K562 (cell line): ENCODE data around the gene SPATA20. TPM values are rescaled to one million over a fixed set of nuclear protein-coding genes. Genes with fewer than 3 reads are reported as not detected.

Experiments used
- ATAC-seq: fragments of 200-7000 bp; cut with Tn5 transposase; 3 replicates; pipeline ENCODE4 v1.9.1; 2020; ENCODE audit warnings: moderate library complexity
- BruUV-seq: library from RNA; stranded (reverse); fragments of 400-500 nt; replicated peaks from 2 replicates; lab custom pipeline; 2021; lab: Mats Ljungman, UMichigan
- CTCF ChIA-PET: fragments of 300-600 bp; formaldehyde crosslinking; extraction: SDS; loops from one replicate; lab custom pipeline; 2021; ENCODE audit warnings: low intra/inter-chr PET ratio; lab: Yijun Ruan, JAX
- POLR2A ChIA-PET: fragments of 300-600, 350-650 bp; sonication (Branson Sonifier 250); formaldehyde crosslinking; extraction: SDS; loops from one replicate; lab custom pipeline; 2021; ENCODE audit warnings: antibody characterized with exemption, inconsistent platforms; lab: Yijun Ruan, JAX
- DNase-seq, 4 experiments: peaks; one replicate each; pipeline versions ENCODE4 v3.0.0 to v3.0.0-alpha.2; 2011 to 2018; ENCODE audit warnings: low spot score in 3 of 4, mixed read lengths in 3 of 4; ENCODE audit errors: extremely low read depth in 1 of 4
- FAIRE-seq: peaks from 2 replicates; lab custom pipeline; 2011; peaks lifted over from hg19 to GRCh38; lab: Jason Lieb, UNC
- H2AFZ ChIP-seq: 2 replicates; pipeline ENCODE4 v1.6.0; 2011; ENCODE audit warnings: low read depth, low read length, control low read depth, inconsistent platforms
- H3K27ac ChIP-seq: fragments of 200-600 bp; 3 replicates; pipeline ENCODE4 v1.8.0; 2011; ENCODE audit warnings: low read depth, mild to moderate bottlenecking, control low read depth, inconsistent platforms, low read length, moderate library complexity, mixed read lengths; ENCODE audit errors: extremely low read depth
- H3K27me3 ChIP-seq, 2 experiments: fragments of 300-600 bp in 1 of 2; 2 replicates in 1 of 2; 3 replicates in 1 of 2; pipeline versions ENCODE4 v1.6.0 to v1.8.0; 2011; ENCODE audit warnings: inconsistent platforms in 2 of 2, low read length in 2 of 2, mild to moderate bottlenecking in 1 of 2, mixed read lengths in 1 of 2, moderate library complexity in 1 of 2; ENCODE audit not compliant: control insufficient read depth in 2 of 2, insufficient read depth in 2 of 2
- H3K36me3 ChIP-seq: fragments of 300-600 bp; 3 replicates; pipeline ENCODE4 v1.8.0; 2011; ENCODE audit warnings: mild to moderate bottlenecking, low read length, inconsistent platforms; ENCODE audit not compliant: control insufficient read depth, insufficient read depth
- H3K4me1 ChIP-seq, 2 experiments: fragments of 200-600 bp in 1 of 2; replicated peaks in 1 of 2; 2 replicates in 1 of 2; 3 replicates in 1 of 2; pipeline versions ENCODE4 v1.5.1 to v1.8.0; 2011; ENCODE audit warnings: inconsistent platforms in 2 of 2, low read length in 2 of 2, mild to moderate bottlenecking in 1 of 2, mixed read lengths in 1 of 2, moderate library complexity in 1 of 2; ENCODE audit not compliant: control insufficient read depth in 2 of 2, insufficient read depth in 2 of 2
- H3K4me2 ChIP-seq: 2 replicates; pipeline ENCODE4 v1.6.1; 2011; ENCODE audit warnings: low read length, control low read depth, inconsistent platforms, mixed read lengths; ENCODE audit not compliant: insufficient read depth
- H3K4me3 ChIP-seq: fragments of 200-600 bp; sonication (generic), shearing (Covaris generic); 2 replicates; pipeline ENCODE4 v1.5.1; 2016; ENCODE audit warnings: control low read depth, inconsistent platforms
- H3K79me2 ChIP-seq: fragments of 200-600 bp; 3 replicates; pipeline ENCODE4 v1.8.0; 2011; ENCODE audit warnings: low read length, inconsistent platforms; ENCODE audit not compliant: control insufficient read depth, insufficient read depth
- H3K9ac ChIP-seq, 2 experiments: 2 replicates each; pipeline versions ENCODE4 v1.6.0 to v1.6.1; 2011; ENCODE audit warnings: low read depth in 2 of 2, low read length in 2 of 2, control low read depth in 1 of 2, inconsistent platforms in 1 of 2, mild to moderate bottlenecking in 1 of 2, mixed read lengths in 1 of 2; ENCODE audit not compliant: insufficient read depth in 1 of 2
- H3K9me1 ChIP-seq: one replicate; pipeline ENCODE4 v1.6.0; 2011; ENCODE audit warnings: inconsistent platforms, mild to moderate bottlenecking, low read length, moderate library complexity; ENCODE audit not compliant: control insufficient read depth, insufficient read depth
- H3K9me3 ChIP-seq: replicated peaks from 2 replicates; pipeline ENCODE4 v1.5.1; 2011; ENCODE audit warnings: low read depth, low read length, inconsistent platforms; ENCODE audit not compliant: control insufficient read depth, insufficient read depth
- H4K20me1 ChIP-seq: replicated peaks from 2 replicates; pipeline ENCODE4 v1.6.1; 2011; ENCODE audit warnings: low read length, inconsistent platforms, mixed read lengths; ENCODE audit not compliant: control insufficient read depth, insufficient read depth
- CTCF ChIP-seq, 3 experiments: IDR thresholded peaks in 2 of 3; conservative IDR thresholded peaks in 1 of 3; 2 replicates each; pipeline ENCODE4 v1.5.1; 2011 to 2012; ENCODE audit warnings: low read length in 3 of 3, mild to moderate bottlenecking in 3 of 3, control low read depth in 2 of 3, improper control_type of control experiment in 1 of 3, inconsistent platforms in 1 of 3, low read depth in 1 of 3, mixed read lengths in 1 of 3, moderate library complexity in 1 of 3; ENCODE audit not compliant: insufficient read depth in 2 of 3
- CTCFL ChIP-seq: IDR thresholded peaks from 2 replicates; pipeline ENCODE4 v1.6.1; 2011; ENCODE audit warnings: borderline replicate concordance, low read depth, mild to moderate bottlenecking, moderate library complexity, low read length; ENCODE audit not compliant: insufficient read depth, poor library complexity, severe bottlenecking
- SAP30 ChIP-seq: fragments of 200-600 bp; sonication (generic); IDR thresholded peaks from 2 replicates; pipeline ENCODE4 v1.6.1; 2012; ENCODE audit warnings: borderline replicate concordance, low read depth, mild to moderate bottlenecking, moderate library complexity, low read length, control low read depth, inconsistent platforms; ENCODE audit not compliant: insufficient read depth, poor library complexity, severe bottlenecking
- USF1 ChIP-seq: sonication (generic); formaldehyde crosslinking; IDR thresholded peaks from 2 replicates; pipeline ENCODE4 v1.9.0; 2022; ENCODE audit warnings: mild to moderate bottlenecking, missing genetic modification reagents
- ZC3H4 ChIP-seq: sonication (generic); formaldehyde crosslinking; IDR thresholded peaks from 2 replicates; pipeline ENCODE4 v1.9.0; 2021; ENCODE audit warnings: missing genetic modification reagents, borderline replicate concordance
- ZNF121 ChIP-seq: sonication (generic); formaldehyde crosslinking; conservative IDR thresholded peaks from 2 replicates; pipeline ENCODE4 v1.8.0; 2022; ENCODE audit warnings: missing genetic modification reagents
- ZNF143 ChIP-seq: sonication (generic); formaldehyde crosslinking; IDR thresholded peaks from 2 replicates; pipeline ENCODE4 v1.9.0; 2022; ENCODE audit warnings: mild to moderate bottlenecking, missing genetic modification reagents
- ZNF444 ChIP-seq: fragments of 250-450 bp; sonication (Bioruptor Pico); IDR thresholded peaks from 2 replicates; pipeline ENCODE4 v1.4.0; 2020; ENCODE audit warnings: mild to moderate bottlenecking, moderate library complexity
- ZNF695 ChIP-seq: fragments of 450-650 bp; formaldehyde crosslinking; IDR thresholded peaks from 2 replicates; pipeline ENCODE4 v1.4.0; 2020; ENCODE audit warnings: mild to moderate bottlenecking, moderate library complexity
- WGBS: fragments of 100-300 bp; shearing (Covaris generic); methylation state at CpG from one replicate; pipeline ENCODE4 v1.1.6; 2016; ENCODE audit warnings: low coverage, mixed read lengths; ENCODE audit not compliant: insufficient coverage; ENCODE audit errors: missing lambda C conversion rate; 5-methylcytosine and 5-hydroxymethylcytosine counted together
- in situ Hi-C: fragments of 300-500 bp; cut with MboI; formaldehyde crosslinking; loops from 4 replicates; pipeline ENCODE4 v1.15.0; 2018; ENCODE audit warnings: inconsistent platforms, mixed read lengths
- intact Hi-C: fragments of 100-400 bp; cut with micrococcal nuclease; formaldehyde crosslinking; loops from 2 replicates; pipeline ENCODE4 v1.14.2; 2022
- polyA plus RNA-seq, 8 experiments: library from polyadenylated mRNA; depleted of rRNA in 4 of 8; stranded (reverse) in 5 of 8; unstranded in 3 of 8; fragments of >200 nt; fragmentation: Nextera tagmentation in 2 of 8; fragmentation: Illumina TruSeq in 1 of 8; extraction: Ambion mirVana in 2 of 8; extraction: Trizol in 1 of 8; gene quantifications; 2 replicates each; pipeline versions ENCODE4 v1.2.1 to v1.2.3, GENCODE V29; 2011 to 2014; ENCODE audit warnings: inconsistent platforms in 1 of 8, missing spikeins in 1 of 8
- total RNA-seq, 7 experiments: library from RNA; depleted of rRNA in 6 of 7; stranded (reverse); fragments of >200 nt in 6 of 7; fragmentation: Illumina TruSeq in 2 of 7; extraction: Trizol in 2 of 7; gene quantifications; 2 replicates each; pipeline versions ENCODE4 v1.2.1 to v1.2.3, GENCODE V29; 2011 to 2021; ENCODE audit warnings: low replicate concordance in 1 of 7

Gene SPATA20
- total and polyA plus RNA-seq, 9 of the 15 experiments (the other 6 are each of a cell fraction or from before 2014, with no cell fraction given): 0.08 to 4.0 (median 1.5) TPM

GRCh38 chr17:50534222-50534978 lies 12.6 kb upstream of the SPATA20 start:
- WGBS: 21% methylated on average over 20 of the region's 24 CpGs
- in situ Hi-C loops (no loop called here), intact Hi-C loops (no loop called here)
- Histone ChIP-seq H3K27ac (no peak overlapping the region), H4K20me1 (peaks cover 16% of the 10 kb centered on the region; the same call in 1 of the 2 replicates), H3K79me2 (no peaks in the 10 kb centered on the region), H3K27me3 (peaks cover 28 to 58% of the 10 kb centered on the region in 2 experiments; a peak in 4 of 5 replicates), H3K9me1 (no peaks in the 10 kb centered on the region), H3K4me1 (peaks cover 0 to 41% of the 10 kb centered on the region in 2 experiments; a peak in 3 of 5 replicates), H3K36me3 (no peaks in the 10 kb centered on the region), H3K4me2 (no peak overlapping the region), H3K4me3 (no peak overlapping the region), H2AFZ (no peak overlapping the region), H3K9me3 (no peaks in the 10 kb centered on the region), H3K9ac (peak overlapping the region in 1 of 2 experiments; percentile 57; a peak in 1 of 4 replicates)
- DNase-seq (peak; percentile 28 to 63 (median 52)), ATAC-seq (peak; percentile 72), FAIRE-seq (no peak)
- CTCF ChIA-PET: interaction anchor here (0.6 kb wide), 1 partner anchor 317 kb away, joined by 3 read pairs; no protein-coding TSS in a partner anchor
- no TSS peak for BruUV-seq
- POLR2A ChIA-PET: interaction anchor here (0.7 kb wide), 1 partner anchor 139 kb away, joined by 3 read pairs; no protein-coding TSS in a partner anchor
- TF ChIP-seq USF1 (CRISPR knock-in tag): peak; percentile 11; the same call in 1 of the 2 replicates
- TF ChIP-seq ZNF121 (CRISPR knock-in tag): 0 out of 2 replicates have a peak, but pooled peaks have one; percentile 13
- 0 out of 2 replicates have a peak, but pooled peaks have one; percentile 60 for TF ChIP-seq ZC3H4 (CRISPR knock-in tag)
- TF ChIP-seq CTCFL: peak; percentile 43
- TF ChIP-seq ZNF444 (CRISPR knock-in tag): no peak
- peak; percentile 19 to 47 (median 43); a peak in 4 of 6 replicates for TF ChIP-seq CTCF (IDR thresholded peaks at IDR 0.05 in 2 of 3, conservative IDR thresholded peaks at IDR 0.05 in 1 of 3; ENCODE audit: insufficient read depth in 2 of 3, low read depth in 1 of 3, low read length in 3 of 3)
- TF ChIP-seq SAP30: no peak
- no peak for TF ChIP-seq ZNF695 (CRISPR knock-in tag)
- TF ChIP-seq ZNF143 (CRISPR knock-in tag): 0 out of 2 replicates have a peak, but pooled peaks have one; percentile 13
